OCI-M1 (cell line): ENCODE measurements around the gene ADAMTS8.

ENCODE experiments used
- DNase-seq: peaks from one replicate; lab custom pipeline; 2025; lab: John Stamatoyannopoulos, UW

Gene ADAMTS8, protein sequence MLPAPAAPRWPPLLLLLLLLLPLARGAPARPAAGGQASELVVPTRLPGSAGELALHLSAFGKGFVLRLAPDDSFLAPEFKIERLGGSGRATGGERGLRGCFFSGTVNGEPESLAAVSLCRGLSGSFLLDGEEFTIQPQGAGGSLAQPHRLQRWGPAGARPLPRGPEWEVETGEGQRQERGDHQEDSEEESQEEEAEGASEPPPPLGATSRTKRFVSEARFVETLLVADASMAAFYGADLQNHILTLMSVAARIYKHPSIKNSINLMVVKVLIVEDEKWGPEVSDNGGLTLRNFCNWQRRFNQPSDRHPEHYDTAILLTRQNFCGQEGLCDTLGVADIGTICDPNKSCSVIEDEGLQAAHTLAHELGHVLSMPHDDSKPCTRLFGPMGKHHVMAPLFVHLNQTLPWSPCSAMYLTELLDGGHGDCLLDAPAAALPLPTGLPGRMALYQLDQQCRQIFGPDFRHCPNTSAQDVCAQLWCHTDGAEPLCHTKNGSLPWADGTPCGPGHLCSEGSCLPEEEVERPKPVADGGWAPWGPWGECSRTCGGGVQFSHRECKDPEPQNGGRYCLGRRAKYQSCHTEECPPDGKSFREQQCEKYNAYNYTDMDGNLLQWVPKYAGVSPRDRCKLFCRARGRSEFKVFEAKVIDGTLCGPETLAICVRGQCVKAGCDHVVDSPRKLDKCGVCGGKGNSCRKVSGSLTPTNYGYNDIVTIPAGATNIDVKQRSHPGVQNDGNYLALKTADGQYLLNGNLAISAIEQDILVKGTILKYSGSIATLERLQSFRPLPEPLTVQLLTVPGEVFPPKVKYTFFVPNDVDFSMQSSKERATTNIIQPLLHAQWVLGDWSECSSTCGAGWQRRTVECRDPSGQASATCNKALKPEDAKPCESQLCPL

DNA sequence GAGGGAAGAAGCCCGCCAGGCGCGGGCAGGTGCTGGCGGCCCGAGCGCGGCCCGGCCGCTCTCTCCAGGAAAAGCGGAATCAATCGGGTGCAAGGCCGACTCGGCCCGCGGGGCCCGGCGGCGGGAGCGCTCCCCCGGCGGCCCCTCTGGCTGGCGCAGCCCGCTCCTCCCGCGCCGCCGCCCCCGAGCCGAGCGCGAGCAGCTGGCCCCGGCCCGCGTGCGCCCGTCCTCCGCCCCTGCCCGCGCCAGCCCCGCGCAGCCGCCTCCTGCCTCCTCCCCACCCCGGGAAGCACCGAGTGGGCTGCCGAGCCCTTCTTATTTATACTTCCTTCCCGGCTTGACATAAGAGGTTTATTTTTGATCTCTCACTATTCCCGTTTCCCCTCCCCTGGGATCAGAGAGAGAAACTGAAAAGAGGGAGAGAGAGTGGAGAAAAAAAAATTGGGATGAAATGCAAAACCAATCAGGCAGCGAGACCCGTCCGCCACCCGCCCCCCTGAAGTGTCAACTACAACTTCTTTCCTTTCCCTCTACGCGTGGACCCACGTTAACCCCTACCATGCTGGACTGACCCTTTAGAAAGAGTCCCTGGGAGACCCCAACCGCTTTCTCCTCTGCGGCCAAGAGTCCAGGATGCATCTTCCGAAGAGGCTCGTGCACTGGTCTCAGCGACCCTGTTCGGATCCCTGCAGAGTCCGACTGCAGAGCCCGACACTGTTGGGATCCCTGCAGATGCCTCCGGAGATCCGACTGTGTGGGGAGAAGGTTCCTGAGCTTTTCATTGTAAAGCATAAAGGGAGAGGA, at the start of gene ADAMTS8:
ADAMTS8 (minus strand) TSS at position 294 of the 804 bp plus-strand sequence. CDS start 323 bp downstream, outside the sequence.
- DNase-seq = no peak

DNA sequence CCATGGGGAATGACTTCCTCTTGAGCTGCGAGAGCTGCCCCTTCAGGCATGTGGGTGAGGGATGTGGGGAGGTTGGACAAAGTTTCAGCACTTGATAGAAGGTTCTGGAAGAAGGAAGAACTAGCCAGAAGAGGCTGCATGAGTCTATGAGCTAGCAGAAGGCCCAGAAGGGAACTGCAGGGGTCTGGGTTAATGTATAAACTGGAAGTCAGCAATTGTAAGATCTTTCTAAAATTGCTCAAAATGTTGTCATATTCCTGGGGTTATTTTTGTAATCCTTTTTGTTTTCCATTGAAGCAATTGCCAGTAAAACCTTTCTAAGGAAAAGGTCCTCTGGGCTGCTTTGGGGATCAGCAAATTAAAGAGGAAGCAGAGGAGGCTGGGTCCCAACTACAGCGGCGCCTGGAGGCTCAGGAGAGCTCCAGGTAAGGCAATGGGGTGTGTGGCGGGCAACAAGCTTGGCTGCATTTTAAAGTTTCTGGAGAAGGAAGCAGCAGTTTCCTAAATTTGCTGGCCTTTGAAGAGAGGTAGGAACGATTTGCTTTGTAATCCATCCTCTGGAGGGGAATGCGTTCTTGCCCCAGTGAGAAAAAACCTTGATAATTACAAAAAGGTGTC, 49.3 kb upstream of the ADAMTS8 start:
- DNase-seq = no peak

DNA sequence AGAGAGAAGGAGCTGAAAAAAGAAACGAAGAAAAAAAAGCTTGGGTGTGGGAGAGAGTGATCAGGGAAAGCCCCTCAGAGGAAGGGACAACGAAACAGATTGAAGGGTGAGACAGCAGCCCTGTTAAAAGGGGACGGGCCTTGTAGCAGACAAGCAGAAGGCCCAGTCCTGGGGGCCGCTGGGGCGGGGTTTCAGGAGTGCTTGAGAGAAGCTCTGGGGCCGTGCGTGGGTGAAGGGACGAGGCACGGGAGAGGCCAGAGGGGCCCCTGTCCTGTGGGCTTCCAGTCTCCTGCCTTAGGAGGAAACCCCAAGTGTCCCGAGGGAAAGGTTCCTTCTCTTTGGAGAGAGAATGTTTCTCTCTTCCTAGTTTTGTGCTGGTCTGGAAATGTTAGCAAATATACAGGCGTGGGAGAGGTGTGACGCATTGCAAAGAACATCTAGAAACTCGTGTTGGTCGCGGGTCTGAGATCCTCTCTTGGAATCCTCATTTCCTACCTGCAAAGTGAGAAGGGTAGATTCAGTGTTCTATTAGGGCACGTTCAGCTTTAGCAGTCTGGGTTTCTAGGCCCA, 48.6 kb upstream of the ADAMTS8 start:
- no peak for DNase-seq

DNA sequence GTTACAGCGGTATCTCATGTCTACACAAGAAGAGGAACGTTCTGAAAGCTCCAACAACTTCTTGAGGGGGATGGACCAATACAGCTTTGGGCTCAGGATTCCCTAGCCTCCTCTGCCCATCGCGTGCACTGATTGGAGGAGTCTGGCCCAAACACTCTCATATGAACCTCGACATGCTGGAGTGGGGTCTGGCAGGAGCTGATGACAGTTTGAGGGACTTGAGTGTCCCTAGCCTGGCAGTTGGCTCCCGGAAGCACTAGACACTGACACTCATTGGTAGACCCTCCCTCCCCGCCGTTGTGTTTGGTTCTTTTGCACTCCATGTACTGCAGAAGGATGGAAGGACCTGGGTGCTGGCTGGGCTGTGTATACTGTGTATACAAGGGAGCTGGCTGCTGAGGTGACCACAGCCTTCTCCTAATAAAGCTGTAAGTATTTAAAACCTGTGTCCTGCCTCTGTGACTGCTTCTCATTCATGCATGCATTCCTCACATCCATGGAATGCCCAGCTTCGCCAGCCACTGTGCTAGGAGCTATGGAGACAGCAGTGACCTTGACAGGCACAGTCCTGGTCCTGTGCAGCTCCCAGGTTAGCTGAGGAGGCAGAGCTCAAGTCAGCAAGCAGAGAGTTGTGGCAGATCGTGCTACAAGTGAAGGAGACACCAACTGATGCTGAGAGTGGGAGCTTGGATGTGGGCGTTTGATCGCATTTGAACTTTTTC, 48.0 kb upstream of the ADAMTS8 start:
- no peak for DNase-seq

DNA sequence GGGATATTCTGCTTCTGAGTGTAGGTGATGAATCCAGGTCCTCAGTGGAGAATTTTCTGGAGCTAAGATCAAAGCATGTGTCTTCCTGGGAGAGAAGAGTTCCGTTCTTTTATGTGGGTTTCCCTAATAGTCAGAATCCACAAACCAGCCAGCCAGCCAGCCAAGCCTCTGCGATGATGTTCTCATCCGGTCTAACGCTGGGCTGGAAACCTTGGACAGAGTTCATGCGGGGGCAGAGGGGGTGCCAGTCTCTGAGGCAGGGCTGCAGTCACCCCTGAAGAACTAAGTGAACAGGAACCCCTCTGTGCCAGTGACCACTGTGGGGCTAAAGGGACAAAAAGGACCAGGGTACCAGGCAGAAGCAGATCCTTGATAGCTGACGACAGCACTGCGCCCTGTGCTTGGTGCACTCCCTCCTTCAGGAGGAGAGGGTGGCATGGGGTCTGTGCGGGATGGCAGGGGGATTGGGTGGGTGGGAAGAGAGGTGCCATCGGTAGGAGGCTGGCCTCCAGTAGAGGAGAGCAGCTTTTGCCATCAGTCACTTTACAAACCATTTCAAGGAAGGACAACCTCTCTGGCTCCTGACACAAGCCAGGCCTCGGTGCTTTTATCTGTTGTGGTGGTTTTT, 47.1 kb upstream of the ADAMTS8 start:
- no peak for DNase-seq

DNA sequence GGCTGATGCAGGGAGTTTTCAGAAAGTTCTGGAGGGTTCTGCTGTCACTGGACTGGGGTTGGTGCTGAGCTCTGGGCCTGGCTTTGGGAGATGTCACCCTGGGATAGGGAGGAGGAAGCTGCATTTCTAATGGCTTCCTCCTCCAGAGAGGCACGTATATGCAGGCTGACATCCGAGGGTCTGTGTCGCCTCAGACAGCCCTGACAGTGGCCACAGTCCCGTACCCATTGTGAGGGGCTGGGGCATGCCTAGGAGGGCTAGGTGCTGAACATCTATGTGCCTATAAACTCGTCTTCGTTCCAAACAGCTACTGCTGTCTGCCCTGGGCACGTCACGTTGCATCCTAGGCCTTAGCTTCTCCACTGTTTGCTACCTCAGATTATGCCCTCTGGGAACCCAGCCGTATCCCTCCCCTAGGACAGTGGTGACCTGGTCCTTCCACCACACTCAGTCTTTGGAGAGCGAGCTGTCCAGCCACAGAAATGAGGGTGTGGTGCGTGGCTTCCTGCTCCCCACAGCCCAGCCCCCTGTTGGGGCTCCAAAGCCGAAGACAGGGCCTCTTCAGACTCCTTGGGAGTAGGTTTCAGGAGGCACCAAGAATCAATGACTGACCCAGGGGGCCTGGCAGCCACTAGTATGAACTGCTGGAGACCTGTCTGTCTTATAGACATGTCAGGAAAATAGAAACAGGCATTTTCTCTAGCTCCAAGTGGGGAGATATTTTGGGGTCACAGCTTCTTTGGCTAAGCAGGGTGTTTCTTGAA, 46.4 kb upstream of the ADAMTS8 start:
- no peak for DNase-seq

DNA sequence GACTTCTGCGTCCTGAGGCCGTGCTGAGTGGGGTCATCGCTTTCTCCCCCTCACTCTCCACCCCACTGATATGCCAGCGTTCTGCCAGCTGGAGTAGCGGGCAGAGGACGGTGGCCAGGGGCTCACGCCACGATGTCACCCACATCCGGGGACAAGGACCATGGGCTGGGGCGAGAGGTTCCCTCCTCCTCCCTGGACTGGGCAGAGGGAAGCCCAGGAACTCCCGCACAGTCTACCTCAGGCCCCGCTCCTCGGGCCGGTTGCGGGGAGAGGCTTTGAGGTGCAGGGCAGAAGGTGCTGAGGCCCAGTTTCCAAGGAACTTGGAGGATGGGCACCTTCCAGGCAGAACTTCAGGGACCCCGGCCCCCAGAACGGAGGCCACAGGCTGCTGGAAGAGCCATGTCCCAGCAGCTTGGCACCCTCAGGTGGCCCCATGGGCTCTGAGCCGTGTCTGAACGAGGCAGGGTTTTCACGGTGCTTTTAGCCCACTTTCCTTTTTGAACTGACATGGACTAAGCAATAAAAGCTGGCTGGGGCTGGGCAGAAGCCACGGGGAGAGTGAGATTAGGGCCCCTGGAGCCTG, 45.5 kb upstream of the ADAMTS8 start:
- DNase-seq = no peak

DNA sequence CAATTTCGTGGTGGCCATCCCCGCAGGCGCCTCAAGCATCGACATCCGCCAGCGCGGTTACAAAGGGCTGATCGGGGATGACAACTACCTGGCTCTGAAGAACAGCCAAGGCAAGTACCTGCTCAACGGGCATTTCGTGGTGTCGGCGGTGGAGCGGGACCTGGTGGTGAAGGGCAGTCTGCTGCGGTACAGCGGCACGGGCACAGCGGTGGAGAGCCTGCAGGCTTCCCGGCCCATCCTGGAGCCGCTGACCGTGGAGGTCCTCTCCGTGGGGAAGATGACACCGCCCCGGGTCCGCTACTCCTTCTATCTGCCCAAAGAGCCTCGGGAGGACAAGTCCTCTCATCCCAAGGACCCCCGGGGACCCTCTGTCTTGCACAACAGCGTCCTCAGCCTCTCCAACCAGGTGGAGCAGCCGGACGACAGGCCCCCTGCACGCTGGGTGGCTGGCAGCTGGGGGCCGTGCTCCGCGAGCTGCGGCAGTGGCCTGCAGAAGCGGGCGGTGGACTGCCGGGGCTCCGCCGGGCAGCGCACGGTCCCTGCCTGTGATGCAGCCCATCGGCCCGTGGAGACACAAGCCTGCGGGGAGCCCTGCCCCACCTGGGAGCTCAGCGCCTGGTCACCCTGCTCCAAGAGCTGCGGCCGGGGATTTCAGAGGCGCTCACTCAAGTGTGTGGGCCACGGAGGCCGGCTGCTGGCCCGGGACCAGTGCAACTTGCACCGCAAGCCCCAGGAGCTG, 44.8 kb upstream of the ADAMTS8 start:
- DNase-seq = no peak

DNA sequence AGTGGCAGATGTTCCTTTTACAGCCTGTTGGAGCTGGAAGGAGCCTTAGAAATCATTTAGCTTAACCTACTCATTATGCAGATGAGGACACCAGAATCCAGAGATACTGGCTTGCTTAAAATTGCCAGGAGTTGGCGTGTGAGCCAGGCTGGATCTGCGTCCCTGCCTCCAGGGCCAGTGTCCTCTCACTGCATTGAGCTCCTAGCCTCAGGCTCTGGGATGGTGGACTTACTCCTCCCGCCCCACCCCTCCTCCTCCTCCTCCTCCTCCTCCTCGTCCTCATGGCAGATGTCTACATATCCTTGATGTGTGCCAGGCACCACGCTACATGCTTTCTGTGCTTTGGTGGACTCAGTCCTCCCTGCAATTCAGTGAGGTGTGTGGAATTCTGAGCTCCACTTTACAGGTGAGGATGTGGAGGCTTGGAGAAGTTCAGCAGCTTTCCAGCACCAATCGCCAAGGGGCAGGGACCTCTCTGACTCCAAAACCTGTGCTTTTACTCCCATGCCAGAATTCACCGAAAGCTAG, 44.1 kb upstream of the ADAMTS8 start:
- no peak for DNase-seq

DNA sequence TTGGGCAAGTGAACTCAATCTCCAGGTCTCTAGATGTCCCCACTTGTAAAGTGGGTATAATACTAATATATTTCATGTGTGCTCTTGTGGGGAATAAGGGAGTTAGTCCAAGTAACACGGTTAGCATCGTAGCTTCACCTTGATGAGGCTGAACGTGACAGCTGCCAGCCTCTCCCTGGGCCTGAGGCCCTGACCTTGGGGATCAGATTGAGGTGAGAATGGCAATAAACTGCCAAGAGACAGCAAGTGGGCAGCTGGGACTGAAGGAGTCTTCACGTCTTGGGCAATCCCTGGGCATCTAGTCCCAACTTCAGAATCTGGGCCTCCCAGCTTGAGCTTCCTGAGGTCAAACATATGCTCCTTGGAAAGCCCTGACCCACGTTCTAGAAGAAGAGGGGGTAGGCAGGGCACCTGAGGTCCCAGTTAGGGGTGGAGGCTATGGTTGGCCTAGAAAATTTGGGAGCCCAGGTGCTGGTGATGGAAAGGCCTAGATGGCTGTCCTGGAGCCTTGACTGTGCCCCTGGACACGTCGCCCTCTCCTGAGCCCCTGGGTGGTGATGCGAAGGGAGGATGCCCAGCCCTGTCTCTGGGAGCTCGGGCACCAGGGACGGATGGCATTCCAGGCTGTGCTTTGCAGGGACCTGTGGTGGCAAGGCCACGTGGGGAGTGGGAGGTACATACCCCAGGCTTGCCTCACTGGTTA, 43.5 kb upstream of the ADAMTS8 start:
- DNase-seq = no peak

DNA sequence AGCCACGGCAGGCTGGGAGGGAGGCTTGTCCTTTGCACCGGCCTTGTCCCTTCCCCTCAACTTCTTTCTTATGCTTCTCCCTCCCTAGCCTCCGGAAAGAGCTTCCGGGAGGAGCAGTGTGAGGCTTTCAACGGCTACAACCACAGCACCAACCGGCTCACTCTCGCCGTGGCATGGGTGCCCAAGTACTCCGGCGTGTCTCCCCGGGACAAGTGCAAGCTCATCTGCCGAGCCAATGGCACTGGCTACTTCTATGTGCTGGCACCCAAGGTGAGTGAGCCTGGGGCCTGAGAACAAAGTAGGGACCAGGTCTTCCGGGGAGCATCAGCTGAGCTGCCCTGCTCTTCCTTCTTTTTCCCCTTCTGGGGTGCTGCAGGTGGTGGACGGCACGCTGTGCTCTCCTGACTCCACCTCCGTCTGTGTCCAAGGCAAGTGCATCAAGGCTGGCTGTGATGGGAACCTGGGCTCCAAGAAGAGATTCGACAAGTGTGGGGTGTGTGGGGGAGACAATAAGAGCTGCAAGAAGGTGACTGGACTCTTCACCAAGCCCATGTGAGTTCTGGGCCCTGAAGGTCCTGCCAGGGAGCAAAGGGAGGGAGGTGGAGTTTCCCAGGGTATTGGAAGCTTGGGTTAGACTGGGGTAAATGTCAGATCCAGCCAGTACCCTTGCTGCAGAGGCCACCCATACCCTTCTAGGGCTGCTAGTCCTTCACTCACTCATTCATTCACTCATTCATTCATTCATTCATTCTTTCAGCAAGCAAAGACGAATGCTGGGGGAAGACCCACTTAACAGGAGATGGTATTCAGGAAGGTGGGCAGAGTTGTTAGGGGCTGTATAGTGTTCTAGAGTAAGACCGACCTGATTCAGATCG, 42.7 kb upstream of the ADAMTS8 start:
- no peak for DNase-seq

DNA sequence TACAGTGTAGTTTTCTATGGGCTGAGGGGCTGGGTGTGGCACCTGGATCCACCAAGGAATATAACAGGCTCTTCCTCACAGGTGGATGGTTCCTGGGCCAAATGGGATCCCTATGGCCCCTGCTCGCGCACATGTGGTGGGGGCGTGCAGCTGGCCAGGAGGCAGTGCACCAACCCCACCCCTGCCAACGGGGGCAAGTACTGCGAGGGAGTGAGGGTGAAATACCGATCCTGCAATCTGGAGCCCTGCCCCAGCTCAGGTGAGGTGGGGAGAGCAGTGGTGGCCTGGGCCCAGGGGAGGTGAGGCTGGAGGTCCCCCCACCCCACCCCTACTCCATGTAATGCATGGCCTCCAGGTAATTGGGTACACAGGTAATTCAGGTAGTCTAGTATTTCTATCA, 40.8 kb upstream of the ADAMTS8 start:
- DNase-seq = no peak

DNA sequence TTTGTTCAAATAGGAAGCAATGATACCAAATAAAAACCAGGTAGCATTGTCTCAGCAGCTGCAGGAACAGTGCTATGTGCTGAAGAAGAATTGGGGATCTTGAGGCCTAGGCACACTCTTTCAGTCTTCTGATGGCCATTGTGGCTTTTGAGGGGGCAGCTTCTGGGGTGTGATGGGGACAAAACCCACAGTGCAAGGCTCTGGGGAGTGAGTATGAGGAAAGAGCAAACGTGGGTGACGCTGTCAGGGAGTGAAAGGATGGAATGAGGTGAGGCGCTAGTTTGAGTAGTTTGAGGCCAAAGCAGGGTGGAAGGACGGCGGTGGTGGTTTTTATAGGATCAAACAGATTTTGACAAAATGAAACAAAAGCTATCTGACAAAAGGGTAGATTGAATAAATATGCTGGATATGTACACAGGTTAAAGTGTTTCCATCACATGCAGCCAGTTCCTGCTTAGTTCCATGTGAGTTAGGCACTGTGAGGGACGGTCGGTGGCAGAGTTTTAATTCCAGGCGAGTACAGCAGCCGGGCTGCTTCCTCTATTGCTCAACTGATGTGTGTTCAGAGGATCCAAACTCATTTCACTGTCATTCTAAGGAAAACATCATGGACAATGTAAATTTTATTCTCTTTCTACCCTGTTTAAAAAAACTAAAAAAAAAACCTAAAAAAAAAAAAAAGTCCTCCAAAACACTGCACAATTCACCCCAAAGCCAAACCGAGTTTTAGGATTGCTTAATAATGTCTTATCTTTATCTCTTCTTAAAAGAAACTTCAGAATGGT, 38.9 kb upstream of the ADAMTS8 start:
- no peak for DNase-seq

DNA sequence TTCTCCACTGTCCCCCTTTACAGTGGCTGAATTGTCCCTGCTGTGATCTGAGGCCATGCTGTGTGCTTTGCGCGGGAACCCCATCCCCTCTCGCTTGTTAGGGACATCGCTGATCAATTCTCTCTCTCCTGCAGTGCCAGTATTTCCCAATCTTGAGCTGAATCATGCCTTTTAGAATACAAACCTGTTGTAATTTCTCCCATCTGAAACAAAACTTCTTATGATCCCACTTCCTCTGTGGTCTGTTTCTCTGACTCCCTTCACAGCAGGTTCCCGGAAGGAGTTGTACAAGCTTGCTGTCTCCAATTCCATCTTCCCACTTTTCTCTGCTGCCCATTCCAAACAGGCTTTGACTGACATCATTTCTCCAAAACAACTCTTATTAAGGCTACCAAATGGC, 36.9 kb upstream of the ADAMTS8 start:
- DNase-seq = no peak

DNA sequence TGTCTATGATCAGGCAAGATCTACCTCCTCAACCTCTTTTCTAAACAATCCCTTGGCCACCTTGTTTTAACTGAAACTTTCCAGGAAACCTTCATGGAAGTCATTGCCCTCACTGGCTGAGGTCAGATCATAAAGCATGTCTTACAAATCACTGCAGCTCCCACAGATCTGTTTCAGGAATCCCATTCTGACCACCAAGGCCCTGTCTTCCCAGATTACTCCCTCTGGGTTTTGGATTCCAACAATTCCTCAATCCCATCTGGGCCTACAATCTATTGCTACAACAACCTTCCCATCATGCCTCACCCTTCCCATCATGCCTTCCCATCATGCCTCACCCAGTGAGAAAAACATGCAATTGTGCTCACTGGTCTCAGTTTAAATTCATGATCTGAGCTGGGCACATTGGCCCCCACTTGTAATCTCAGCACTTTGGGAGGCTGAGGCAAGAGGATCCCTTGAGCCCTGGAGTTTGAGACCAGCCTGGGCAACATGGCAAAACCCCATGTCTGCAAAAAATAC, 35.9 kb upstream of the ADAMTS8 start:
- DNase-seq = no peak

DNA sequence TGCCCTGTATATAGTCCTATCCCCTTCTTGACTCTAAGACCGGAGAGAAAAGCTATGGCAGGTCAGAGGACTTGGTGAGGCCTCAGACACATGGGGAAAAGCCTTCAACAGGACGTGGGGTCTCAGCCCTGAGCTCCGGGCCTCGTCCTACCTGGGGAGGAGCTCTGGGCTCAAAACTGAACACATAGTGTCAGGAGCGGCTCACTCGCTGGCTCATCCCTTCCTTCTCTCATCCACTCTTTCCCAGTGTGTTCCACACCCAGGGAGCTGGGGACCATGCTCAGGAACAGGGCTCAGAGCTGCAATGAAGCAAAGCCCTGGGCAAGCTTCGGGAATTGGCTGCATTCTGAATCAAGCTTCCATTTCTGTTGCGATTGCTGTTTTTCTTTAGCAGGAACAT, 34.5 kb upstream of the ADAMTS8 start:
- no peak for DNase-seq
